ENCODE results near the gene PTPN22.

The PTPN22 gene

GRCh38 chr1:113802367-113803007 is 69.0 kb downstream of the PTPN22 start:
- FAIRE-seq (no peak), DNase-seq (ENCODE audit: insufficient read length, low spot score) (no peak)
- TF ChIP-seq, protein P1, sequence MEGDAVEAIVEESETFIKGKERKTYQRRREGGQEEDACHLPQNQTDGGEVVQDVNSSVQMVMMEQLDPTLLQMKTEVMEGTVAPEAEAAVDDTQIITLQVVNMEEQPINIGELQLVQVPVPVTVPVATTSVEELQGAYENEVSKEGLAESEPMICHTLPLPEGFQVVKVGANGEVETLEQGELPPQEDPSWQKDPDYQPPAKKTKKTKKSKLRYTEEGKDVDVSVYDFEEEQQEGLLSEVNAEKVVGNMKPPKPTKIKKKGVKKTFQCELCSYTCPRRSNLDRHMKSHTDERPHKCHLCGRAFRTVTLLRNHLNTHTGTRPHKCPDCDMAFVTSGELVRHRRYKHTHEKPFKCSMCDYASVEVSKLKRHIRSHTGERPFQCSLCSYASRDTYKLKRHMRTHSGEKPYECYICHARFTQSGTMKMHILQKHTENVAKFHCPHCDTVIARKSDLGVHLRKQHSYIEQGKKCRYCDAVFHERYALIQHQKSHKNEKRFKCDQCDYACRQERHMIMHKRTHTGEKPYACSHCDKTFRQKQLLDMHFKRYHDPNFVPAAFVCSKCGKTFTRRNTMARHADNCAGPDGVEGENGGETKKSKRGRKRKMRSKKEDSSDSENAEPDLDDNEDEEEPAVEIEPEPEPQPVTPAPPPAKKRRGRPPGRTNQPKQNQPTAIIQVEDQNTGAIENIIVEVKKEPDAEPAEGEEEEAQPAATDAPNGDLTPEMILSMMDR (IDR thresholded peaks at IDR 0.05; ENCODE audit: insufficient read depth, missing control alignments): no peak

GRCh38 chr1:113800487-113800886 is 71.0 kb downstream of the PTPN22 start:
- DNase-seq (ENCODE audit: insufficient read length, low spot score) (no peak), FAIRE-seq (no peak)
- TF ChIP-seq, protein P1 (IDR thresholded peaks at IDR 0.05; ENCODE audit: insufficient read depth, missing control alignments): no peak

DNA sequence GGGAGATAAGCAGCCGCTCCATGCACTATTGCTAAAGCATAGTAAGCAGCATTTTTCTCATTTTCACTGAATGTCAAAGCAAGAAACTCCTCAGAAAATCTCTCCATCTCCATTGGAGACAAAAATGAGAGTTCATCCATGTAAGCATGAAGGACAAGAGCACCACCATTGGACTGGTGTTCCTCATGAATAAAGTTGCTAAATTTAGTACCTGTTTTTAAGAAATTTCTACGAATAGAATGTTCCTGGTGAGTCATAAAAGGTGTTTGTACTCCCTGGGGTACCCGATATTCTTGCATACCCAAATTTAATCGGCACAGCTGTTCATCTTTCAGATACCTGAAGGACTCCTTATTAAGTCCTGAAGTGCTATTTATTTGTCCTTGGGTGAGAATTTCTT is 74.0 kb downstream of the PTPN22 start:
- TF ChIP-seq, protein P1 (IDR thresholded peaks at IDR 0.05; ENCODE audit: insufficient read depth, missing control alignments): no peak
- FAIRE-seq: no peak
- DNase-seq (ENCODE audit: insufficient read length, low spot score): no peak

GRCh38 chr1:113793878-113794834 is 77.4 kb downstream of the PTPN22 start:
- TF ChIP-seq, protein P1 (IDR thresholded peaks at IDR 0.05; ENCODE audit: insufficient read depth, missing control alignments): no peak
- DNase-seq (ENCODE audit: insufficient read length, low spot score): no peak
- FAIRE-seq: no peak

- FAIRE-seq (no peak), DNase-seq (ENCODE audit: insufficient read length, low spot score) (no peak)
- TF ChIP-seq, protein P1 (IDR thresholded peaks at IDR 0.05; ENCODE audit: insufficient read depth, missing control alignments): no peak
These were observed 78.5 kb downstream of the PTPN22 start for GRCh38 chr1:113792986-113793385.

DNA sequence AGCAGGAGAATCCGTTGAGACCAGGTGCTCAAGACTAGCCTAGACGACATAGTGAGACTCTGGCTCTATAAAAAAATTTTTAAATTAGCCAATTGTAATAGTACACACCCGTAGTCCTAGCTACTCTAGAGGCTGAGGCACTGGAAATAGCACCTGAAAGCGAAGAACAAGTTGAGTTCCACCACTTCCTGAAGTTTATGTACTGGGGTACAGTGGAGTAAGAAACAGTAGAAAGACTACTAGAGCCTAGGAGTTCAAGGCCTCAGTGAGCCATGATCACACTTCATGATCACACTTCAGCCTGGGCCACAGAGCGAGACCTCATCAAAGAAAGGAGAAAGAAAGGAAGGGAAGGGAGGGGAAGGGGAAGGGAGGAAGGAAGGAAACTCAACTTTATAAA is 79.0 kb downstream of the PTPN22 start:
- DNase-seq (ENCODE audit: insufficient read length, low spot score) (no peak), FAIRE-seq (no peak)
- TF ChIP-seq, protein P1 (IDR thresholded peaks at IDR 0.05; ENCODE audit: insufficient read depth, missing control alignments): no peak

GRCh38 chr1:113788802-113789201 is 82.7 kb downstream of the PTPN22 start:
- FAIRE-seq: no peak
- TF ChIP-seq, protein P1 (IDR thresholded peaks at IDR 0.05; ENCODE audit: insufficient read depth, missing control alignments): no peak
- no peak for DNase-seq (ENCODE audit: insufficient read length, low spot score)
